Erythroblast (primary cell): Measurements from ENCODE around the gene ZNF385B.

Experiments used
- GATA1 ChIP-seq: IDR thresholded peaks from 2 replicates; pipeline ENCODE4 v1.6.1; 2011; ENCODE audit warnings: low read depth, mild to moderate bottlenecking, control low read depth, low read length, moderate library complexity
- POLR2A ChIP-seq: IDR thresholded peaks from 2 replicates; pipeline ENCODE4 v1.6.1; 2011; ENCODE audit warnings: mild to moderate bottlenecking, low read length

DNA sequence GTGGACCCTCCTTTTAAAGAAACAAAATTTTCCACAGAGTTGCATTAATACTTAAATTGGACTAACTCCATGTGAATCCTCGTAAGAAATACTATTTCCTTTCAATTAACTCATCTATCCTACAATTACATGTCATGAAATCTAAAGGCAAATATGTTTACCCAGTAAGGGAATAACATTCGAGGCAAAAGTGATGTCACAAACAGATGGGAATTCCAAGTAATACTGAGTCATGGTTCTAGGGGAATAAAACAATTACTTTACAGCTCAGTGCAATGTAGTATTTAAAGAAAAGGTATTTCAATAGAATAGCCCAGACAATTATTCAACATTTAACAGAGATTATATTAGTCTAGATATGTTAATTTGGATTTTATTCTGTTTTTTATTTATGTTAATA, 205.8 kb downstream of the ZNF385B start:
- TF ChIP-seq POLR2A, result no peak
- TF ChIP-seq GATA1, result no peak
